ENCODE data around the gene B4GALT3.
"Not testable (repeated sequence)": the region's sequence is repeated elsewhere in the genome, so short reads cannot be mapped to it uniquely, and the experiment has no call there.

The B4GALT3 gene

DNA sequence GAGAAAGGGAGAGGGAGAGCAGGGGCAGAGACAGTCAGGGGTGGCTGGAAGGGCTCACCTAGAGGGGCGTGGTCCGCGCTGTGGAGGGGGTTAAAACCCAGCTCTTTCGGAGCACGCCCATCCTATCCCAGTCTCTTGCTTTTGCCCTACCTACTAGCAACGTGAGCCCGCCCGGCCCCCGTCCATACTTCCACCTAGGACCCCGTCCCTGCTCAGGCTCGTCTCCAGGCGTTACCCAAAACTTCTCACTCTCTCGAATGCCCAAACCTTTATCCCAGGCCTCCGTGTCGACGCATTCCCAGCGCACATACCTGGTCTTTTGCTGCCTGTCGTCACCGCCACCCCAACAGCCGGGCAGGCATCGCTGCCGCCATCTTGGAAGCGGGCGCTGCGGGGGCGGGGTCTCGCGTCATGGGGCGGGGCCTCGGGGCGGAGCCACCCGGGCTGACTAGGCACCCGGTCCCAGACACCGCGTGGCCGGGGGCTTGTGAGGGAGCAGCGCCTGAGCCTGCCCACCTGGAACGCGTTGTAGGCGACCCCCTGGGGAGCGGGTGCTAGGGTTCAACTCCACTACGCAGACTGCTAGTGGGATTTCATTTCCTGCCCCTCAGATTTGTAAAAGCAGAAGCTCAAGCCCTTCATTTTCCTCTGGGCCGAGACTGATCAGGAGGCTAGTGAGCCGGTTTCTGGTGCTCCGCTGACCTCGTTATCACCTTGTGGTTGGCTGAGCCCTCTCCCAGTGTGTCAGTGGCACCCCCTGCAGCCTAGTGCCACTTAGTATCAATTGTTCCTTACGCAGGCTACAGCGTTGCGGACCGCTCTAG lies at the start of gene B4GALT3:
TSS of gene B4GALT3 (minus strand) at position 396 of the 824 bp plus-strand sequence. CDS start 1,447 bp downstream, outside the sequence.
- no peak for DNase-seq (ENCODE audit: low read depth)

DNA sequence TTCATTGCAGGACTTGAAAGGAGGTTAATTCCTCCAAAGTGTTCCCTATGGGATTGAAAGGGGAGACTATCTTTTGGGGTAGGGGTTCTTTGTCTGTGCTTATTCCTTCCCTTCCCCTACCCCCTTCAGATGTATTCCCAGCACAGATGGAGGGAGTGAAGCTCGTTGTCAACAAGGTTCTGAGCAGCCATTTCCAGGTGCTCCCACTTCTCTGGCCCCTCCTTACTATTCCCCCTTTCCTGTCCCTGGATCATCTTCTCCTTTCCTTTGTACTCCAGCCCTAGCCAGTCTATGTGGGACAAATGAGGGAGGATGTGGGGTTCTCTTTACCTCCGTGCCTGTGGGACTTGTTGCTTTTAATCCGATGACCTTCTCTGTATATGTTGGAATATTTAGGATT lies 49.5 kb upstream of the B4GALT3 start:
- no peak for DNase-seq (ENCODE audit: low read depth)

DNA sequence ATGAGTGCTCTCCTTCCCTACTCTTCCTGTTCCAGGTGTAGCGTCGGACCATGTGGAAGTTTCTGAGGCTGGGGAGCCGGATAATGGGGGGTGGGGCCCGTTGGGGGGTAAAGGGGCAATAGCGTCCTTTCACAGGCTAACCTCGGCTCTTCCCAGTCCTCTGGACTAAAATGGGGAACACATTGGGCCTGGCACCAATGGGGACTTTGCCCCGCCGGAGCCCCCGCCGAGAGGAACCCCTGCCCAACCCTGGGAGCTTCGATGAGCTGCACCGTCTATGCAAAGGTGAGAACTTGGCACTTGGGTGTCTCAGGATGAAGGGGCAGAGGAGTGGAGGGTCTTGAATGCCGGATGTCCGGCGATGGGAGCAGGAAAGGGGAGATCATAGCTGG lies 49.0 kb upstream of the B4GALT3 start:
- DNase-seq (ENCODE audit: low read depth), result no peak

DNA sequence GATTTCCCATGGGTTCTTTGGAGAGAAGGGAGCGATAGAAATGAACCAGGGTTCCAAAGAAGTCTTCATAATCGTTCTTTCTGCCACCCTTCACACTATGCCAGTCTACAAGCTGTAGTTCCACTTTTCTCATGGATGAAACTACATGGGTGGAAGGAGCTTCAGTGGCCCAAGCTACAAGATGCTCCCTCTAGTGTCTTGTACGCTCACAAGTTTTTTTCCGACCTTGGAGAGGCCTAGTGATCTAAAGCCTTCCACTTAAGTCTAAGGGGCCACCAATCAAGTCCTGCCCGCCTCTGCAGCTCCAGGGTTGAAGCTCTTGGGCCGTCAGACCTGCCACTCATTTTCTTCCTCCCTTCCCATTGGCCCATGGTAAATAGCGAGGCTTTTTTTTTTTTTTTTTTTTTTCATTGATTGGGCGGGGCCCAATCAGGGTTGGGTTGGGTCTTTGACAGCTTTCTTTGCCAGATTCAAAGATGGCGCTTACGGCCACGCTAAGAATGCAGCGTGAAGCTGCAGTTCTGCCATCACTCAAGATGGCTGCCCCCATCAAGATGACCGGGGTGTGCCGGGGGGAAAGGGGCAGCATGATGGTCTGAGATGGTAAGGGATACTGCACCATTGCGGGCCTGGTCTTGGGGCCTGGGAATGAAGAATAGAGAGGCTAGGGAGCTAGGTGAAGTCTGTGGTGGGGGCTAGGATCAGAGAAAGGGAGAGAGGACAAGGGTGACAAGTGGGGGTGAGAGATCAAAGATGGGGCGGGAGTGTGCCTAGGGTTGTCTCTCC lies 48.4 kb upstream of the B4GALT3 start, which contains the start of gene TOMM40L:
TSS of gene TOMM40L (plus strand) at position 527 of the 786 bp plus-strand sequence. CDS start 430 bp downstream, outside the sequence.
- DNase-seq (ENCODE audit: low read depth), result peak; percentile 99

DNA sequence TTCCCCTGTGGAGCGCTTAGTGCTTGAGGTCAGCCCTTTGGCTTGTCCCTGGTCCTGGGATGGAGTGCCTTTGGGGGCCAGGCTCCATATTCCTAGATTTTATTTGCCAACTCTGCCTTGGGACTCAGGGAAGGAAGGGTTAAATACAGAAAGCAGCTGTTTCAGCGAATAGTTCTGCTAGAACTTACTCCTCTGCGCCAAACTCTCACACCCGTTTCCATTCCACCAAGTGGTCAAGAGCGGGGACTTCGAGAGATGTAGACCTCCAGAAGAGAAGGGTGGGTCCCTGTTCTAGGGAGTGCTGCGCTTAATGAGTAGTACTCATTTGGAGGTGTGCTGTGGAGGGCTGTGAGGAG lies 47.8 kb upstream of the B4GALT3 start:
- DNase-seq (ENCODE audit: low read depth), result no peak

DNA sequence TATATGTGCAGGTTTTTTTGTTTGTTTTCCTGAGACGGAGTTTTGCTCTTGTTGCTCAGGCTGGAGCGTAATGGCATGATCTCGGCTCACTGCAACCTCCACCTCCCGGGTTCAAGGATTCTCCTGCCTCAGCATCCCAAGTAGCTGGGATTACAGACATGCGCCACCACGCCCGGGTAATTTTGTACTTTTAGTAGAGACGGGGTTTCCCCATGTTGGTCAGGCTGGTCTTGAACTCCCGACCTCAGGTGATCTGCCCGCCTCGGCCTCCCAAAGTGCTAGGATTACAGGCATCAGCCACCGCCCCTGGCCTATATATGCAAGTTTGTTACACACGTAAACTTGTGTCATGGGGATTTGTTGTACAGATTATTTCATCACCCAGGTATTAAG lies 47.4 kb upstream of the B4GALT3 start:
- DNase-seq (ENCODE audit: low read depth), result not testable (repeated sequence)

DNA sequence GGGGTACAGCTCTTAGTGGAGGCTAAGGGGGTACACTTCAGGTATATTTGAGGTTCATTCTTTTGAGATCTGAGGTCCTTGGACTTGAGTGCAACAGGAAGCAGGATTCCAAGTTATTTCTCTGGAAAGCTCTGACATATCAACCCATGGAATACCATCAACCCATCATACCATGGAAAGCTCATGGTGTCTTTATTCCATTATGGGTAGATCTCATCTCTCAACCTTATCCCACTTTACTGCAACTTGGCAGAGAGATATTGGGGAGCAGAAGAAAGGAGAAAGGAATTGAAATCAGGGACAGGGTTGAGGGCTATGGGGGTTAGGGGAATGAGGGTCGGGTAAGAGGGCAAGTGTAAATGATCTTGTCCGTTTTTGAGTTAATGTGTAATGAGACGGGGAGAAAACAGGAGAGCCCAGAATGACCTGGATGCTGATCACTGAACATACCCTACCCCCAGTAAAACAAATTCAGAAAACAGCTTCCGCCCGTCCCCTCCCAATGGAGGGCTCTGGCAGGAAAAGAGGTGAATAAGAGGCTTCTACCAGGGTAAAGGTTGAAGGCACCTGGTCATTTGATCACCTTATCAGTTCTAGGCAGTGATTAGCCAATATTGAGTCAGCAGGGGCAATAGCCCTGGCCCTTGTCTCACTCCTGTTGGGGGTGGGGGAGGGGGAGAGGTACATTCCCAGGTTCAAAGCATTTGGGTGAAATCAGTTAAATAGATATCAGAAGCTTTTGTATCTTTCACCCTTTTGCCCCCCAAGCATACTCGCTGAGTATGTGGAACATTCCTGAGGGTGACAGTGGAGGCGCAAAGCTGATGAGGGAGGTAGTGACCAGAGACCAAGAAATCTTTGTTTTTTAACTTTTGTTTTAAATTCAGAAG lies 46.7 kb upstream of the B4GALT3 start:
- no peak for DNase-seq (ENCODE audit: low read depth)

DNA sequence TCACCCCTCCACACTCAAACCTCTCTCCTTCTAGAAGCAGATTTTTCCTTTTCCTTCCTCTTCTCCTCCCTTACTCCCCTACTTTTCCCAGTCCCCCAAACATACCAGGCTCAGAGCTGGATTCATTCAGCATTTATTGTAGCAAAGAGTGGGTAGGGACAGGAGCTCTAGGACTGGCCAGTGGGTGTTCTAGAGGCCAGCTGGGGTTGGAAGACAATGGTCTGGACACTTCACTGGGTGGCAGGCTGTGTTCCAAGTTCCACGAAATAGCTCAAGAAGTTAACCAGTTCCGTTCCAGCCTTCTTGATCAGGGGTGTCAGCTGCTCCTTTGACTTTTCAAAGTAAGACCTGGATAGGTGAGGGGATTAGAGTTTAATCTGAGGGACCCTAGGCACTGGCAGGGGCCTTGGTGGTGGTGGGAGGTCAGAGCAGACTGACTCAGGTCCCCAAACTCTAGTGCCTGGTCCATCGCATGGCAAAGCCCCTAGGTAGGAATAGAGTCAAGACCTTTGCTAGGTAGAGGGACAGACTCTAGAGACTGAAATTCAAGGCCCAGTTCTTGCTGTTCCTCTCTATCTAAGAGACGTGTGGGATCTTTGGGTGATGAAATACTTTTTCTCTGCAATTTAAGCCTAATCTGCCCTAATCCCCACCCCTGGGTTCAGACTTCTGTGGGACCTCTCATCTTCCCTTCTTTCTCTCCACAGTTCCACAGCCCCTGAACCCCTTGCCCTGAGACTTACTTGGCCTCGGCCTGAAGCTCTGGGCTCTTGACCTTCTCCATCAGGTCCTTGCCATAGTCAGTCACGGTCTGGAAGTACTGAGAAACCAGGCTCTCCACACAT lies 45.1 kb upstream of the B4GALT3 start:
- DNase-seq (ENCODE audit: low read depth), result no peak

DNA sequence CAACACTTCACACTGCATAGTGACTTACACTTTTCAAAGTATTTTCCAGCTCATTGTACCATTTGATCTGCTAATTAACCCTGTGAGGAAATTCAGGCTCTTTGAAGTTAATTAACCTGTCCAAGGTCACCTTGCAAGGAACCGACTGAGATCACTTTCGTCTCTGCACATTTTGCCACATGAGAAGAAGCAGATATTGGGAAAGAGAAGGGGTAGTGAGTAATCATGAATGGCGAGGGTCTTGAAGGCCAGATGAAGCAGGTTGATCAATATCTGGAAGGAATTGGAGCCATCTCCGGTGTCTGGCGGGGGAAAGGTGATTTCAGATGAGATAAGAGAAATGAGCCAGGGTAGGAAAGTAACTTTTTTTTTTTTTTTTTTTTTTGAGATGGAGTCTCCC lies 42.7 kb upstream of the B4GALT3 start:
- DNase-seq (ENCODE audit: low read depth), result no peak

DNA sequence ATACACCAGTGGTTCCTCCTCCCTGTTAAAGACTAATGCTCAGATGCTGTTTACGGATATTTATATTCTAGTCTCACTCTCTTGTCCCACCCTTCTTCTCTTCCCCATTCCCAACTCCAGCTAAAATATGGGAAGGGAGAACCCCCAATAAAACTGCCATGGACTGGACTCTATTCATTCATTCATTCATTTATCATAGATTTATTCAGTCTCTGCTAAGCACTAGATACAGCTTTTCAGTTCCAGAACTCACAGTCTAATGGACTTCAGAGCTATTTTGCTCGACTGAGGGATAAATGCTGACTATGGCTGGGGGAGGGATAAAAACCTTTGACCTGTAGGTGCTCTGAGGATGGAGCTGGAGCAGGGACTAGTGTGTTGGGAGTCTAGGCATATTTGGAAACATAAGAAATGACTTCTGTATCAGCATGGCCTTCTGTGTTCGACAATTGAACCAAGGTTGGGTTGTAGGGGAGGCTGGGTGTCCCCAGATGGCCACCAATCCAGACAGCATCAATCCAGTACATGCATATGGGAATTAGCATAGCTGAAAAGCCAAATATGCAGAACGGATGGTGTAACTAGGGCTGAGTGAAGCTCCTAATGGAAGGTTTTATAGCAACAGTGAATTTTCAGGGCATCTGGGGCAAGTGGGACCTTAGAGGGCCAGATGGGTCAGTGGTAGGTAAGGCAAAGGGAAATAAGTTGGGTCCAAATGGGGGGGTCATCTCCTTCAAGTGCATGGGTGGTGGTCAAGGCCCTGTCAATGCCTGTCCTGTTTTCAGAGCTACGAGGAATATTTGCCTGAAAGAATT lies 42.0 kb upstream of the B4GALT3 start:
- DNase-seq (ENCODE audit: low read depth), result no peak

DNA sequence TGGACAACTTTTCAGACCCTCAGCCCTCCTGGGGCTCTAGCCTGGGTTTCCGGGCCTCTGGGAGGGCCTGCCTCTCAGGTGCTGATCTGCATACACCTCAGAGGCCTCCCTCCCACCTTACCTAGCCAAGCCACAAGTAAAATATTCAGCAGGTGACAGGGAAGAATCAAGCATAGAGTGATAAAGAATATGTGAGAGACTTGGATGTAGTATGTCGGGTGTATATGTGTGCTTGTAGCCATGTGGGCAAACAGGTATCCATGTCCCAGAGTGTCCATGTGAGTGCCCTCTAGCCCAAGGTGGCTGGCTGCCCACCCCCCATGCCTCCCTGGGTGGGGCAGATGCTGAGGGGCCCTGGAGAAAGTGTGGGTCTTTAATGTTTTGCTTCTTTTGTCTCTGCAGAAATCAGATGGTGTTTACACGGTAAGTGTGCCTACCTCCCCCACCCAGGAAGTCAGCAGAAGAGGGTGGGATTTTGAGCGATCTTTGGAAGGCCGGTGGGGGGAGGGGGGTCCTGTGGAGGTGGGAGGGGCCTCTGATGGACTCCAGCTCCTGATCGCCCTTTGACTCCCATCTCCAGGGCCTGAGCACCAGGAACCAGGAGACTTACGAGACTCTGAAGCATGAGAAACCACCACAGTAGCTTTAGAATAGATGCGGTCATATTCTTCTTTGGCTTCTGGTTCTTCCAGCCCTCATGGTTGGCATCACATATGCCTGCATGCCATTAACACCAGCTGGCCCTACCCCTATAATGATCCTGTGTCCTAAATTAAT lies 41.2 kb upstream of the B4GALT3 start:
- no peak for DNase-seq (ENCODE audit: low read depth)

DNA sequence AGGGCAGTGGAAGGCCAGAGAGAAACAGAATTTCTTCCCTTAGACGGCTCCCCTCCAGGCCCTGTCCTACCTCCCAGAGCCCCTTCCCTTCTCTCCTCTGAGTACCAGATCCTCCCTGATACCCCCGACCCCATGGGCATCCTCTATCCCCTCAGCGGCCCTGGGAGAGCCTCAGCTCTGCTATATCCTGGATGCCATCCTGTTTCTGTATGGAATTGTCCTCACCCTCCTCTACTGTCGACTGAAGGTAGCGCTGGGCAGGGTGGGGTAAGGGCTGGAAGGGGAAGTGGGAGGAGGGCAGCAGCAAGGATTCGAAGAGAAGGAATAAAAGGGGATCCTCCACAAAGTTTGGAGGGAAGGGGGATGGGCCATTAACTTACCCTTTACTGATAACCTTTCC lies 40.5 kb upstream of the B4GALT3 start:
- DNase-seq (ENCODE audit: low read depth), result no peak

DNA sequence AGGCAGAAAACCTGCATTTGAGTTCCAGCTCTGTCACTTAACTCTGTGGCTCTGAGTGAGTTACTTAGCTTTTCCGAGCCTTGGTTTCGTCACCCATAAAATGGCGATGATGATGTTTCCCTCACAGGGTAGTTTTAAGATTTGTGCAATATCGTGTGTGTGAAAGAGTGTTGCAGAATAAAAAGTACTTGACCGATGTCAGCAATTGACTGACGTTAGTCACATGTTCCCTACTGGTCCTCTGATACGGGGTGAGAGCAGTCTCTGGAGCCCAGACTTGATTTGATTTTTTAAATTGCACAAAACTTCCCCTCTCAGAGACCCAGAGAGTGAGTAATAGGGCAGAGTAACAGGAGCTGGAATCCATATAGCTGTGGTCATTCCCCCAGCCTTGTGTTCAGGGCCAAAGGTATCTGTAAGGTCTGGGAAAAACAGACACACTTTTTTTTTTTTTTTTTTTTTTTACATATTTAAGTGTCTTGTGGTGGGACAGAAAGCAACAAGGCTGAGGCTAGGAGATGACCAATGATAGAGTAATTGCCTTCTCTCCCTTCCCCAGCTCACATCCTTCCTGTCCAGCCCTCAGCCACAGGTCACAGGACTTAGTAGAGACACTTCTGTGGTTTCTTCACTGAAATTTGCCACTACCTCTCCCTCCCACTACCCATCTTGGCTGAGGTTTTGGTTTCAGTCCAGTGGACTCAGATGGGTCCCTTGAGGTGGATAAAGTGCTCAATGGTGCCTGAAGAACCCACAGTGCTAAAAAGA lies 39.8 kb upstream of the B4GALT3 start:
- peak; percentile 51 for DNase-seq (ENCODE audit: low read depth)

DNA sequence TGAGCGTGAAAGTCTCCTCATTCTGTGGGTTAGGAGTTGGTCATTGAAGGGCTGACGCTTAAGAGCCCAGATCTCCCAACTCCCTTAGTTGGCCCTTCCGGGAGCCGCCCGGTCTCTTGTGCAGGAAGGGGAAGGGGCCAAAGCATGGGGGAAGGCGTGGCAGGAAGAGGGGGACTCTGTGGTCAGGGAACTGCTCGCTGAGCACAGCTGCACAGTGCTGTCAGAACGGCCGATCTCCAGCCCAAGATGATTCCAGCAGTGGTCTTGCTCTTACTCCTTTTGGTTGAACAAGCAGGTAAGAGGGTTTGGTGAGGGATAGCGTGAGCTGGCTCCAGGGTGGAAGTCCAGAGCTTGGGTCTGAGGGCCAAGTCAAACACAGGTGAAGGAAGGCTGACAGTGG lies 37.8 kb upstream of the B4GALT3 start, which contains the start of gene FCER1G:
TSS of gene FCER1G (plus strand) at position 220 of the 400 bp plus-strand sequence. CDS start at position 247, 27 bp downstream.
- no peak for DNase-seq (ENCODE audit: low read depth)

DNA sequence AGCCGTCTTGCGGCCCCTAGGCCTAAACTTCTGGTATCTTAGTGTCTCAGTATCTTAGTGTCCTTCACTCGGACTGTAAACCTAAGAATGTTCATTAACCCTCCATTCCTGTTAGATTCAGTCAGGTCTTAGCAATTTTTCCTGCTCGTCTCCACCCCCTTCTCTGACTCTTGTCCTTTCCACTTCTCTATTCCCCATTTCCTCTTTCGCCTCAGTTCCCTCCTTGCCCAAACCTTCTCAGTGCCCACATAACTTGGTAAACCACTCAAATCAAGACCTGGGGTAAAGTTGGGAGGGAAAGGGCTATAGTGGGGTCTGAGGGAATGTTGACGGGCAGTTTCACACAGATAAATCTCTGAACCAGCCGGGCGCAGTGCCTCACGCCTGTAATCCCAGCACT lies 37.1 kb upstream of the B4GALT3 start:
- no peak for DNase-seq (ENCODE audit: low read depth)

DNA sequence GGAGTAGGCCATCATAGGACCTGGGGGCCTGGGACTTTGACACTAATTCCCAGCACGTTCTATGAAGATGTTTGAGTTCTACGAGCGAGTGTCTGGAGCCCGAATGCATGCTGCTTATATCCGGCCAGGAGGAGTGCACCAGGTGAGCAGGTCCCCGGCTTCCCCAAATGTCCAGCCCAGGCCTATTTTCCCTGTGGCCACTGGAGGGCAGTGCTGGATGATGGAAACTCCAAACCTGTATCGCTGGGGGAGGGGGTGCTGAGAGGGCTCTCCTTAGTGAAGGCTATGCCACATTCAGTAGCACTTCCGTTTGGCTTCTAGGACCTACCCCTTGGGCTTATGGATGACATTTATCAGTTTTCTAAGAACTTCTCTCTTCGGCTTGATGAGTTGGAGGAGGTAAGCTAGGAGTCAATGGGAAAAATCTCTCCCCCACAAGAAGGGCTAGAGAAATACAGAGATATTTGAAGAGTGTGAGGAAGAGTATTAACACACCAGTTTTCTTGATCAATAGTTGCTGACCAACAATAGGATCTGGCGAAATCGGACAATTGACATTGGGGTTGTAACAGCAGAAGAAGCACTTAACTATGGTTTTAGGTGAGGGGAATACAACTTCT lies 32.6 kb upstream of the B4GALT3 start:
- DNase-seq (ENCODE audit: low read depth), result no peak

DNA sequence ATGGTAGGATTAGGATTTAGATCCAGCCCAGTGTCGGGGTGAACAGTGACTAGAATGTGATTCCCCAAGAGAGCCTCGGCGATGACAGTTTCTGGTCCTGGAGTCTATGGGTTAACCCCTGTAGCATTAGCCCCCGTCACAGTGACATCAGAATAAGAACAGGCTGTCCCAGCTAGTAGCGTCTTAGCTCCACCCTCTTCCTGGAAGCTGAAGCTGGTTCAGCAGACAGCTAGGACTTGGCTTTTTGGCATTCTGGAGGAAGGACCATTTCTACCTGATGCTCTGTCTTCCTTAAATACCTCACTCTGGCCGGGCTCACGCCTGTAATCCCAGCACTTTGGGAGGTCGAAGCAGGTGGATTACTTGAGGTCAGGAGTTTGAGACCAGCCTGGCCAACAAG lies 29.9 kb upstream of the B4GALT3 start:
- DNase-seq (ENCODE audit: low read depth), result no peak

DNA sequence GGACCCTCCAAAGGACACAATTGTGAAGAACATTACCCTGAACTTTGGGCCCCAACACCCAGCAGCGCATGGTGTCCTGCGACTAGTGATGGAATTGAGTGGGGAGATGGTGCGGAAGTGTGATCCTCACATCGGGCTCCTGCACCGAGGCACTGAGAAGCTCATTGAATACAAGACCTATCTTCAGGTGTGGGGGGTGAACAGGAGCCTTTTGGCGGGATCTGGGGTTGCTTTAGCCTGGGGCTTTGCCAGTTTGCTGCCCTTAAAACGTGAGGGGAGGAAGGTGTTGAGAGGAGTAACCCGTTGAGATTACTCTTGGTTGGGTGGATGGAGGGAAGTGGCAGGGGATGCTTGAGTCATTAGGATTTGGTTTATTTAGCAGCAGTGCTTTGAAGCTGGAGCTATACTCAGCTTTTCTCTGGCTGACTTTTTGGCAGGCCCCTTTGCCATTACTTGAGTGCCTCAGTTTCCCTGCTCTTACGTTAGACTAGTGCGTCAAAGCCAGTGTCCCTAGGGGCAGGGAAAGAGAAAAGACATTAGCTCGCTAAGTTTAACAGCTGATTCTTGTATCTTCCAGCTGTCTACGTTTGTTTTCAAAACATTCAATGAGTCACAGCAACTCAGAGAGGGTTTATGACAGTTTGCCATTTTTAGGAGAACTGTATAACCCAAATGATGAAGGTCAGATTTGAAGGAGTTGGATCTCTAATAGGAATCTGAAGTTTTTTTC lies 29.3 kb upstream of the B4GALT3 start:
- DNase-seq (ENCODE audit: low read depth), result no peak

Data from non-pigmented ciliary epithelial cell (primary cell).